ENCODE measurements around the gene POLG2. TPM values are rescaled to one million over a fixed set of nuclear protein-coding genes. Genes with fewer than 3 reads are reported as not detected.

The POLG2 gene
- total and polyA plus RNA-seq, 4 donors = 5.4 to 17.8 (median 11.4) TPM

DNA sequence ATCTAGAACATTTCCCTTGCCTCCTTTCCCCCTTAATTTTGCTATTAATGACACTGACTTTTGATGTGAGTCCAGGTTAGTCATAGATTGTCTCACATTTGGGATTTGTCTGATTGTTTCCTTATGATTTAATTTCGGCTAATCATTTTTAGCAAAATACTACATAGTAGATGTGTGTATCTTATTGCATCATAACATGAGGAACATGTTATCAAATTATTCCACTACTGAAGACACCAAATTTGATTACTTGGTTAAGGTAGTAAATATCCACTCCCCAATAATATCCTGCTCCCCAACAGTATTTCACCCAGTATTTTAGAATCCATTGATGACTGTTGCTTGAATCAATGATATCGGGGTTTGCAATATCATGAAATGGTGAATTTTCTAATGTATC lies 2.7 kb downstream of the POLG2 start:
- no peak for DNase-seq
- H3K27ac ChIP-seq (ENCODE audit: low read depth in 1 of 2, low read length in 1 of 2) = no peak overlapping the region
- no peaks in the 10 kb centered on the region for H3K9me3 ChIP-seq (ENCODE audit: control insufficient read depth in 4 of 4, insufficient read depth in 3 of 4, low read length in 3 of 4)
- no peak overlapping the region for H3K4me3 ChIP-seq
- H3K4me1 ChIP-seq (ENCODE audit: control insufficient read depth in 5 of 5, insufficient read depth in 5 of 5, low read length in 5 of 5) = peaks cover 0 to 19% (median 3%) of the 10 kb centered on the region in 5 donors
- no peak overlapping the region for H3K9ac ChIP-seq (ENCODE audit: insufficient read depth in 1 of 2, low read length in 2 of 2)
- WGBS, 2 donors = 92 to 94% methylated on average over 2 of the region's 2 CpGs
- peaks cover 7 to 37% (median 13%) of the 10 kb centered on the region in 4 donors for H3K36me3 ChIP-seq (ENCODE audit: control insufficient read depth in 4 of 4, insufficient read depth in 4 of 4, low read length in 4 of 4)
- H3K27me3 ChIP-seq (ENCODE audit: control insufficient read depth in 3 of 3, insufficient read depth in 3 of 3, low read length in 2 of 3) = no peaks in the 10 kb centered on the region
- no peak for ATAC-seq (ENCODE audit: insufficient read depth, low FRiP score)
- TF ChIP-seq, protein P1, sequence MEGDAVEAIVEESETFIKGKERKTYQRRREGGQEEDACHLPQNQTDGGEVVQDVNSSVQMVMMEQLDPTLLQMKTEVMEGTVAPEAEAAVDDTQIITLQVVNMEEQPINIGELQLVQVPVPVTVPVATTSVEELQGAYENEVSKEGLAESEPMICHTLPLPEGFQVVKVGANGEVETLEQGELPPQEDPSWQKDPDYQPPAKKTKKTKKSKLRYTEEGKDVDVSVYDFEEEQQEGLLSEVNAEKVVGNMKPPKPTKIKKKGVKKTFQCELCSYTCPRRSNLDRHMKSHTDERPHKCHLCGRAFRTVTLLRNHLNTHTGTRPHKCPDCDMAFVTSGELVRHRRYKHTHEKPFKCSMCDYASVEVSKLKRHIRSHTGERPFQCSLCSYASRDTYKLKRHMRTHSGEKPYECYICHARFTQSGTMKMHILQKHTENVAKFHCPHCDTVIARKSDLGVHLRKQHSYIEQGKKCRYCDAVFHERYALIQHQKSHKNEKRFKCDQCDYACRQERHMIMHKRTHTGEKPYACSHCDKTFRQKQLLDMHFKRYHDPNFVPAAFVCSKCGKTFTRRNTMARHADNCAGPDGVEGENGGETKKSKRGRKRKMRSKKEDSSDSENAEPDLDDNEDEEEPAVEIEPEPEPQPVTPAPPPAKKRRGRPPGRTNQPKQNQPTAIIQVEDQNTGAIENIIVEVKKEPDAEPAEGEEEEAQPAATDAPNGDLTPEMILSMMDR (IDR thresholded peaks at IDR 0.05; ENCODE audit: control extremely low read depth, extremely low read depth) = no peak

DNA sequence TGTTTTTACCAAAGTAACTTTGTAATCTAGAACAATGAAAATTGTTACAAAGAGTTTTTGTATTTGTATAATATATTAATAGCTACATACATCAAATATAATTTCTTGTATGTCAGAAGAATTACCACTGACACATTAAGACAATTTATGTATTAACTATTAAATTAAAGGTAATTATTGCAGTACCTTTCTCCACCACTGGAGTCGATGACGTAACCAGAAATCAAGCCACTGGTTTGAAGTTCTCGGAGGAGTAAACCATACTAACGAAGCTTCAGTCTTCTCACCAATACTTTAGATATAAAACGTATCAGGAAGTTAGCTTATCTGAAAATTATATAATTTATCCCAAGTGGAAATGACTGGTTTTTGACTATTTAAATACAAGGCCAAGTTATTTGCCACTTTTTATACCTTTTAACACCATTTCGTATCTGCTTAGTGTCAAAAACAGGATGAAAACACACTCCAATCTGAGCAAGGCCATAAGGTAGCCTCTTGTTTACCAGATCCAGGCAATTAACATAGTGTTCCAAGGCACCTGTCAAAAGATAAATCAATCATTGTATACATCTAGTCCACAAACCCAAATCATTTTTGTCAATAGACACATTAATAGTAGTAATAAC lies 4.3 kb downstream of the POLG2 start:
- TF ChIP-seq, protein P1 (IDR thresholded peaks at IDR 0.05; ENCODE audit: control extremely low read depth, extremely low read depth) = no peak
- peaks cover 0 to 16% (median 3%) of the 10 kb centered on the region in 5 donors for H3K4me1 ChIP-seq (ENCODE audit: control insufficient read depth in 5 of 5, insufficient read depth in 5 of 5, low read length in 5 of 5)
- no peak for ATAC-seq (ENCODE audit: insufficient read depth, low FRiP score)
- no peaks in the 10 kb centered on the region for H3K27me3 ChIP-seq (ENCODE audit: control insufficient read depth in 3 of 3, insufficient read depth in 3 of 3, low read length in 2 of 3)
- 73 to 78% methylated on average over 6 of the region's 6 CpGs for WGBS, 2 donors
- H3K4me3 ChIP-seq = no peak overlapping the region
- no peak overlapping the region for H3K27ac ChIP-seq (ENCODE audit: low read depth in 1 of 2, low read length in 1 of 2)
- H3K9ac ChIP-seq (ENCODE audit: insufficient read depth in 1 of 2, low read length in 2 of 2) = no peak overlapping the region
- no peaks in the 10 kb centered on the region for H3K9me3 ChIP-seq (ENCODE audit: control insufficient read depth in 4 of 4, insufficient read depth in 3 of 4, low read length in 3 of 4)
- DNase-seq = no peak
- H3K36me3 ChIP-seq (ENCODE audit: control insufficient read depth in 4 of 4, insufficient read depth in 4 of 4, low read length in 4 of 4) = peaks cover 6 to 27% (median 12%) of the 10 kb centered on the region in 4 donors

DNA sequence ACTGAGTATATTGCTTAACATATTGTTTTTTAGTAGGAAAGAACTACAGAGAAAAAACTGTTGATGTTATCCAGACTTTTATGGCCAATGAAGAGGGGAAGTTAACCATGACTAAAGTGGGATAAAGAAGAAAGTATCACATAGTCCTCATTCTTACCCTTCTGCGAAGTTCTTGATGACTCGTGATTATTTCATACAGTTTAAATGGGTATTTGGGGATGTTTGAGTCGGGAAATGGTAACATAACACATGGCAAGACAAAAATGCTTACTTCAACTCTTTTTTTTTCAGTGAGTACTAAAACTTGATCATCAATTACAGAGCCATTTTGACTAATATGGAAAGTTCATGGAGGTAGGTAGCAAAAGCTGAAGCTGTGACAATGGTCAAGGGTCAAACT lies 4.9 kb downstream of the POLG2 start:
- Histone ChIP-seq H3K4me3 (no peak overlapping the region), H3K9ac (ENCODE audit: insufficient read depth in 1 of 2, low read length in 2 of 2) (no peak overlapping the region), H3K4me1 (ENCODE audit: control insufficient read depth in 5 of 5, insufficient read depth in 5 of 5, low read length in 5 of 5) (peaks cover 0 to 11% (median 3%) of the 10 kb centered on the region in 5 donors), H3K36me3 (ENCODE audit: control insufficient read depth in 4 of 4, insufficient read depth in 4 of 4, low read length in 4 of 4) (peaks cover 6 to 26% (median 12%) of the 10 kb centered on the region in 4 donors), H3K27ac (ENCODE audit: low read depth in 1 of 2, low read length in 1 of 2) (no peak overlapping the region), H3K9me3 (ENCODE audit: control insufficient read depth in 4 of 4, insufficient read depth in 3 of 4, low read length in 3 of 4) (no peaks in the 10 kb centered on the region), H3K27me3 (ENCODE audit: control insufficient read depth in 3 of 3, insufficient read depth in 3 of 3, low read length in 2 of 3) (no peaks in the 10 kb centered on the region)
- 80 to 88% methylated on average over 3 of the region's 3 CpGs for WGBS, 2 donors
- TF ChIP-seq, protein P1 (IDR thresholded peaks at IDR 0.05; ENCODE audit: control extremely low read depth, extremely low read depth) = no peak
- DNase-seq = no peak
- no peak for ATAC-seq (ENCODE audit: insufficient read depth, low FRiP score)
